ENCODE results near the gene MECR. TPM values are rescaled to one million over a fixed set of nuclear protein-coding genes. Genes with fewer than 3 reads are reported as not detected.

The MECR gene
- total and polyA plus RNA-seq, 8 donors: 8.9 to 47.8 (median 17.8) TPM

DNA sequence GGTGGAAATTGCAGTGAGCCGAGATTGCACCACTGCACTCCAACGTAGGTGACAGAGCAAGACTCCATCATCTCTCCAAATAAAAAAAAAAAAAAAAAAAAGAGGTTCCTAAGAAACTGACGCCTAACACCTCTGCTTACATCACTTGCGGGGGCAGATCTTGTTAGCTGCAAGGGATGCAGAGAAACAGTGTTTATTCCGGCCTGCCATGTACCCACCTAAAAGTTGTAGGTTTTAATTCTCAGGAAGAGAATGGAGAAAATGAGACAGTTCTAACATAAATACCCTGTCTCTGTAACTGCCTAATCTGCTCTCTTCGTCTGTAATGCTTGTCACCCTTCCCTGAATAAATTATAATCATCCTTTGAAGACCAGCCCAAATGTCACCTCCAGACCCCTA lies 40.0 kb downstream of the MECR start:
- no peak for TF ChIP-seq EP300 (IDR thresholded peaks at IDR 0.05)
- no peak for TF ChIP-seq POLR2A (IDR thresholded peaks at IDR 0.05)
- TF ChIP-seq, protein P1, sequence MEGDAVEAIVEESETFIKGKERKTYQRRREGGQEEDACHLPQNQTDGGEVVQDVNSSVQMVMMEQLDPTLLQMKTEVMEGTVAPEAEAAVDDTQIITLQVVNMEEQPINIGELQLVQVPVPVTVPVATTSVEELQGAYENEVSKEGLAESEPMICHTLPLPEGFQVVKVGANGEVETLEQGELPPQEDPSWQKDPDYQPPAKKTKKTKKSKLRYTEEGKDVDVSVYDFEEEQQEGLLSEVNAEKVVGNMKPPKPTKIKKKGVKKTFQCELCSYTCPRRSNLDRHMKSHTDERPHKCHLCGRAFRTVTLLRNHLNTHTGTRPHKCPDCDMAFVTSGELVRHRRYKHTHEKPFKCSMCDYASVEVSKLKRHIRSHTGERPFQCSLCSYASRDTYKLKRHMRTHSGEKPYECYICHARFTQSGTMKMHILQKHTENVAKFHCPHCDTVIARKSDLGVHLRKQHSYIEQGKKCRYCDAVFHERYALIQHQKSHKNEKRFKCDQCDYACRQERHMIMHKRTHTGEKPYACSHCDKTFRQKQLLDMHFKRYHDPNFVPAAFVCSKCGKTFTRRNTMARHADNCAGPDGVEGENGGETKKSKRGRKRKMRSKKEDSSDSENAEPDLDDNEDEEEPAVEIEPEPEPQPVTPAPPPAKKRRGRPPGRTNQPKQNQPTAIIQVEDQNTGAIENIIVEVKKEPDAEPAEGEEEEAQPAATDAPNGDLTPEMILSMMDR (IDR thresholded peaks at IDR 0.05): no peak
- TF ChIP-seq POLR2AphosphoS5 (IDR thresholded peaks at IDR 0.05): no peak
- Histone ChIP-seq H3K27me3 (no peaks in the 10 kb centered on the region), H3K36me3 (peaks cover 0 to 37% (median 30%) of the 10 kb centered on the region in 4 donors), H3K9me3 (no peaks in the 10 kb centered on the region), H3K4me1 (no peaks in the 10 kb centered on the region), H3K27ac (no peak overlapping the region), H3K4me3 (no peak overlapping the region)
- WGBS, 5 donors: 81 to 97% (median 91%) methylated on average over 6 of the region's 6 CpGs
- DNase-seq: no peak
- intact Hi-C loops (cut with DNase I; ENCODE audit: low total_unique reads): no loop called here

DNA sequence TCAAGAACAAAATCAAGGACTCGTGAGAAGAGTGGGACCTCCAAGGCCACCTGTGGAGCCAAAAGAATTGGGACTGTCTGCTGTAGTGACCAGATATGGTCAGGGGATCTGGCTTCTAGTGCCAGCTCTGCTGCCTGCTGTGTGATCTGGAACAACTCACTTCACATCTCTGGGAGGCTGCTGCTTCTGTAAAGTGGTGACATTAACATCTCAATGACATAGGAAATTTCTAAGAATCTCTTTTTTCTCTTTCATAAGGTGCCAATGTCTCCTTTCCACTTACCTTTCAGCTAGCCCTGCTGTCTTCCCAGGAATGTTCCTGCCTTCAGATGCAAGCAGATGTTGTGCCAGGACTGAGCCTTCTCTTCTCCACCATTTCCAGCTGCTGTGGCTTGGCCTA lies 44.0 kb downstream of the MECR start:
- DNase-seq: no peak
- WGBS, 5 donors: 70 to 95% (median 80%) methylated on average over 1 of the region's 1 CpG
- H3K9me3 ChIP-seq: no peaks in the 10 kb centered on the region
- no peak overlapping the region for H3K4me3 ChIP-seq
- no peaks in the 10 kb centered on the region for H3K27me3 ChIP-seq
- intact Hi-C loops (cut with DNase I; ENCODE audit: low total_unique reads): loop anchor here (10.0 kb wide), 1 partner anchor 62 kb away; the partner anchor contains the start of gene TMEM200B
- no peaks in the 10 kb centered on the region for H3K36me3 ChIP-seq
- no peak for TF ChIP-seq POLR2A (IDR thresholded peaks at IDR 0.05)
- TF ChIP-seq EP300 (IDR thresholded peaks at IDR 0.05): no peak
- H3K27ac ChIP-seq: no peak overlapping the region
- H3K4me1 ChIP-seq: peaks cover 0 to 13% (median 7%) of the 10 kb centered on the region in 4 donors

DNA sequence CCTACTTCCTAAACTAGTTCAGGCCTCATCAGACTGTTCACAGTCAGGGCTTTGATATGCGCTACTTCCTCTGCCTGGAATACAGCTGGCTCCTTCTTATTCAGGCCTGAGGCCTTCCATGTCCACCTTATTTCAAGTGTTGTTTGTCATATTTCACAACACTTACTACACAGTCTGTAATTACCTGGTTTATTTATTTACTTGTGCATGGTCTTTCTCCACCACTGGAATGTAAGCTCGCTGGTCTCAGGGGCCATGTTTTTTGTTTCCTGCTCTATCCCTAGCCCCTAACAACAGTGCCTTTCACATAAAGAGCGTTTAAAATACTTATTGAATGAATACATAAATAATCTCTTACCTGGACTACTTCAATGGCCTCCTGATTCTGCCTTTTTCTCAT lies 44.5 kb downstream of the MECR start:
- TF ChIP-seq POLR2A (IDR thresholded peaks at IDR 0.05): no peak
- no peak for TF ChIP-seq EP300 (IDR thresholded peaks at IDR 0.05)
- TF ChIP-seq, protein P1 (IDR thresholded peaks at IDR 0.05): no peak
- no peak for TF ChIP-seq POLR2AphosphoS5 (IDR thresholded peaks at IDR 0.05)
- no peaks in the 10 kb centered on the region for H3K9me3 ChIP-seq
- H3K4me1 ChIP-seq: peaks cover 0 to 13% (median 7%) of the 10 kb centered on the region in 4 donors
- no peak overlapping the region for H3K27ac ChIP-seq
- 72 to 85% (median 78%) methylated on average over 3 of the region's 3 CpGs for WGBS, 5 donors
- H3K36me3 ChIP-seq: no peaks in the 10 kb centered on the region
- intact Hi-C loops (cut with DNase I; ENCODE audit: low total_unique reads): loop anchor here (10.0 kb wide), 1 partner anchor 61 kb away; the partner anchor contains the start of gene TMEM200B
- no peaks in the 10 kb centered on the region for H3K27me3 ChIP-seq
- H3K4me3 ChIP-seq: no peak overlapping the region
- no peak for DNase-seq

DNA sequence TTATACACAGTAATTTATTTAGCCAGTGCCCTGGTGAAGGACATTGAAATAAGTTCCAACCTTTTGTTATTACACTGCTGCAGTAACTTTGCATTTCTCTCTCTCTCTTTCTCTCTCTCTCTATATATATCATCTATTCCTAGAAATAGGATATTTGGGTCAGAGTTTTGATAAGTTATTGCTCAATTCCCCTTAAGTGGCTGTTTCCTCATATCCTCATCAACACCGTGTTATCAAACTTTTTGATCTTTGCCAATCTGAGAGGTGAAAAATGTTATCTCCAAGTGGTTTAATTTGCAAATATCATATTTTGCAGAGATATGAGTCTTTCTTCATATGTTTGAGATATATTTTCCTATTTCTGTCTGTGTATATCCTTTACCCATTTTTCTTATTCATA lies 47.4 kb downstream of the MECR start:
- WGBS, 5 donors: 17 to 44% (median 24%) methylated on average over 1 of the region's 1 CpG
- Histone ChIP-seq H3K27ac (peak overlapping the region in 1 of 5 donors; percentile 100), H3K36me3 (peaks cover 0 to 8% (median 4%) of the 10 kb centered on the region in 4 donors), H3K27me3 (no peaks in the 10 kb centered on the region), H3K9me3 (no peaks in the 10 kb centered on the region), H3K4me1 (peaks cover 22 to 38% (median 31%) of the 10 kb centered on the region in 4 donors), H3K4me3 (no peak overlapping the region)
- no peak for DNase-seq
- TF ChIP-seq, protein P1 (IDR thresholded peaks at IDR 0.05): no peak
- TF ChIP-seq POLR2A (IDR thresholded peaks at IDR 0.05) (no peak), EP300 (IDR thresholded peaks at IDR 0.05) (no peak), POLR2AphosphoS5 (IDR thresholded peaks at IDR 0.05) (no peak)
- intact Hi-C loops (cut with DNase I; ENCODE audit: low total_unique reads): loop anchor here (10.0 kb wide), 1 partner anchor 58 kb away; the partner anchor contains the start of gene TMEM200B
